CD8-positive, alpha-beta memory T cell (primary cell): ENCODE data around the gene ATN1. TPM values are rescaled to one million over a fixed set of nuclear protein-coding genes. Genes with fewer than 3 reads are reported as not detected.
"Not testable (repeated sequence)": the region's sequence is repeated elsewhere in the genome, so short reads cannot be mapped to it uniquely, and the experiment has no call there.

ENCODE experiments used
- CTCF ChIA-PET: fragments of 350-600 bp; sonication (Branson Sonifier 250); formaldehyde crosslinking; loops from one replicate; lab custom pipeline; 2021; ENCODE audit warnings: antibody characterized with exemption; lab: Charles Lee
- POLR2A ChIA-PET: fragments of 350-600 bp; sonication (Branson Sonifier 250); formaldehyde crosslinking; loops from one replicate; lab custom pipeline; 2021; ENCODE audit warnings: antibody characterized with exemption; lab: Charles Lee
- DNase-seq, 5 donors: peaks; one replicate each; pipeline versions ENCODE4 v3.0.0 to v3.0.0-alpha.2; 2020 to 2022; ENCODE audit warnings: mixed read lengths in 1 of 5
- H3K27ac ChIP-seq: one replicate; pipeline ENCODE4 v1.7.0; 2013; ENCODE audit warnings: low read depth, mild to moderate bottlenecking, low read length, moderate library complexity
- H3K27me3 ChIP-seq: 2 replicates; pipeline ENCODE4 v1.7.0; 2013; ENCODE audit warnings: low read length, mild to moderate bottlenecking; ENCODE audit not compliant: insufficient read depth, poor library complexity, severe bottlenecking
- H3K36me3 ChIP-seq: 2 replicates; pipeline ENCODE4 v1.7.0; 2013; ENCODE audit warnings: mild to moderate bottlenecking, low read length, moderate library complexity; ENCODE audit not compliant: insufficient read depth
- H3K4me1 ChIP-seq: 2 replicates; pipeline ENCODE4 v1.7.0; 2013; ENCODE audit warnings: mild to moderate bottlenecking, low read length, moderate library complexity; ENCODE audit not compliant: insufficient read depth
- H3K4me3 ChIP-seq: 2 replicates; pipeline ENCODE4 v1.7.0; 2013; ENCODE audit warnings: mild to moderate bottlenecking, low read length
- H3K9me3 ChIP-seq: 2 replicates; pipeline ENCODE4 v1.7.0; 2013; ENCODE audit warnings: mild to moderate bottlenecking, low read length
- H3K27ac Mint-ChIP-seq, 8 donors: one replicate each; pipeline ENCODE4 v1.8.0; 2020 to 2021; ENCODE audit warnings: mixed read lengths in 8 of 8, mild to moderate bottlenecking in 6 of 8, inconsistent platforms in 3 of 8, moderate library complexity in 3 of 8
- H3K27me3 Mint-ChIP-seq, 2 donors: one replicate each; pipeline ENCODE4 v1.8.0; 2020 to 2021; ENCODE audit warnings: mixed read lengths in 2 of 2, mild to moderate bottlenecking in 1 of 2, moderate library complexity in 1 of 2
- H3K36me3 Mint-ChIP-seq, 3 donors: one replicate each; pipeline ENCODE4 v1.8.0; 2020 to 2021; ENCODE audit warnings: mixed read lengths in 3 of 3, inconsistent platforms in 1 of 3, mild to moderate bottlenecking in 1 of 3
- H3K4me1 Mint-ChIP-seq, 3 donors: one replicate each; pipeline ENCODE4 v1.8.0; 2020 to 2021; ENCODE audit warnings: mixed read lengths in 3 of 3, inconsistent platforms in 1 of 3, mild to moderate bottlenecking in 1 of 3
- H3K4me3 Mint-ChIP-seq, 7 donors: one replicate each; pipeline ENCODE4 v1.8.0; 2020 to 2021; ENCODE audit warnings: mixed read lengths in 7 of 7, mild to moderate bottlenecking in 6 of 7, moderate library complexity in 4 of 7, inconsistent platforms in 2 of 7
- H3K9me3 Mint-ChIP-seq, 5 donors: one replicate each; pipeline ENCODE4 v1.8.0; 2020 to 2022; ENCODE audit warnings: mixed read lengths in 5 of 5, mild to moderate bottlenecking in 3 of 5, moderate library complexity in 2 of 5, inconsistent platforms in 1 of 5
- polyA plus RNA-seq: library from polyadenylated mRNA; unstranded; fragments of 300-500 nt; fragmentation: Illumina TruSeq; gene quantifications from one replicate; pipeline ENCODE4 v1.2.3, GENCODE V29; 2021
- total RNA-seq, 2 experiments: library from RNA; stranded (reverse); gene quantifications; one replicate each; pipeline ENCODE4 v1.2.3, GENCODE V29; 2021

Gene ATN1, protein sequence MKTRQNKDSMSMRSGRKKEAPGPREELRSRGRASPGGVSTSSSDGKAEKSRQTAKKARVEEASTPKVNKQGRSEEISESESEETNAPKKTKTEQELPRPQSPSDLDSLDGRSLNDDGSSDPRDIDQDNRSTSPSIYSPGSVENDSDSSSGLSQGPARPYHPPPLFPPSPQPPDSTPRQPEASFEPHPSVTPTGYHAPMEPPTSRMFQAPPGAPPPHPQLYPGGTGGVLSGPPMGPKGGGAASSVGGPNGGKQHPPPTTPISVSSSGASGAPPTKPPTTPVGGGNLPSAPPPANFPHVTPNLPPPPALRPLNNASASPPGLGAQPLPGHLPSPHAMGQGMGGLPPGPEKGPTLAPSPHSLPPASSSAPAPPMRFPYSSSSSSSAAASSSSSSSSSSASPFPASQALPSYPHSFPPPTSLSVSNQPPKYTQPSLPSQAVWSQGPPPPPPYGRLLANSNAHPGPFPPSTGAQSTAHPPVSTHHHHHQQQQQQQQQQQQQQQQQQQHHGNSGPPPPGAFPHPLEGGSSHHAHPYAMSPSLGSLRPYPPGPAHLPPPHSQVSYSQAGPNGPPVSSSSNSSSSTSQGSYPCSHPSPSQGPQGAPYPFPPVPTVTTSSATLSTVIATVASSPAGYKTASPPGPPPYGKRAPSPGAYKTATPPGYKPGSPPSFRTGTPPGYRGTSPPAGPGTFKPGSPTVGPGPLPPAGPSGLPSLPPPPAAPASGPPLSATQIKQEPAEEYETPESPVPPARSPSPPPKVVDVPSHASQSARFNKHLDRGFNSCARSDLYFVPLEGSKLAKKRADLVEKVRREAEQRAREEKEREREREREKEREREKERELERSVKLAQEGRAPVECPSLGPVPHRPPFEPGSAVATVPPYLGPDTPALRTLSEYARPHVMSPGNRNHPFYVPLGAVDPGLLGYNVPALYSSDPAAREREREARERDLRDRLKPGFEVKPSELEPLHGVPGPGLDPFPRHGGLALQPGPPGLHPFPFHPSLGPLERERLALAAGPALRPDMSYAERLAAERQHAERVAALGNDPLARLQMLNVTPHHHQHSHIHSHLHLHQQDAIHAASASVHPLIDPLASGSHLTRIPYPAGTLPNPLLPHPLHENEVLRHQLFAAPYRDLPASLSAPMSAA (N-terminal part only)
- 10 to 100 TPM; 54.8 to 60.4 TPM for total RNA-seq
- polyA plus RNA-seq = 0.62 TPM

DNA sequence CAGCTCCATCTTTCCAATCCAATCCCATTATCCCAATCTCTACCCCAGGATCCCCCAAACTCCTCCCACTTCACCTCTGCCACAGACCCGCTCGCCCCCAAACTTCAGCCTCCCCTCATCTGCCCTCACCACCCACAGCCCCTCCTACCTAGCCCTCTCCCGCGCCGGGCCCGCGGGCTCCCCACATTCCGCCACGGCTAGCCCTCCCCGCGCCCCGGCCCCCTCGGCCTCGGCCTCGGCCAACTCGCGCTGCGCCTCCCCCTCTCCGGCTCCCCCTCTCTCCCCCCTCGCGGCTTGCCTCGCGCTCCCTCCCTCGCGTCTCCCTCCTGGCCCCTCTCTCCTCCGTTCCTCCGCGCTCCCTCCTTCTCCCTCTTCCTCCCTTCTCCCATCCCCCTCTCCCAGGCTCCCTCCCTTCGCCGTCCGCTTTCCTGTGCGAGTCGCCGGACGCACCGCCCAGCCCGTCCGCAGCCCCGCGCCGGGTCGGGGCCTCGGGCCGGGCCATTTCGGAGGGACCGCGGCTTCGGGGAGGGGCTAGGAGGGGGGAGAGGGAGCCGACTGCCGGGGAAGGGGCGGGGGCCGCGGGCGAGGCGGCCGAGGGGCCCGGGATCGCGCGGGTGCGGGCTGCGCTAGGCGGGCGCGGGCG lies at the start of gene ATN1:
Gene ATN1 (plus strand): TSS at position 581 of the 643 bp plus-strand sequence. CDS start 6,043 bp downstream, outside the sequence.
- ChIA-PET CTCF (interaction anchor here (3.1 to 8.9 kb wide), 7 partner anchors 10 to 183 kb away, joined by 8 to 88 read pairs (median 69); partner anchors contain the start of genes C12orf57, C1RL, ENO2 and RNU7-1), POLR2A (interaction anchor here (0.9 to 1.6 kb wide), 5 partner anchors 8 to 181 kb away, joined by 3 to 6 read pairs (median 3); partner anchors contain the start of genes C12orf57, C1RL and RNU7-1)
- Mint-ChIP-seq H3K27me3 (no peaks in the 10 kb centered on the region), H3K27ac (peak within 1 kb of the TSS; percentile 68 to 99 (median 93)), H3K9me3 (no peaks in the 10 kb centered on the region), H3K36me3 (peaks cover 0 to 12% (median 0%) of the 10 kb centered on the region in 3 donors), H3K4me3 (peak within 1 kb of the TSS; percentile 82 to 97 (median 92)), H3K4me1 (peaks cover 32 to 57% (median 46%) of the 10 kb centered on the region in 3 donors)
- Histone ChIP-seq H3K4me1 (peaks cover 48% of the 10 kb centered on the region), H3K36me3 (no peaks in the 10 kb centered on the region), H3K27me3 (no peaks in the 10 kb centered on the region), H3K4me3 (peak within 1 kb of the TSS; percentile 59), H3K9me3 (no peaks in the 10 kb centered on the region), H3K27ac (peak within 1 kb of the TSS; percentile 65)
- peak; percentile 27 to 68 (median 38) for DNase-seq

DNA sequence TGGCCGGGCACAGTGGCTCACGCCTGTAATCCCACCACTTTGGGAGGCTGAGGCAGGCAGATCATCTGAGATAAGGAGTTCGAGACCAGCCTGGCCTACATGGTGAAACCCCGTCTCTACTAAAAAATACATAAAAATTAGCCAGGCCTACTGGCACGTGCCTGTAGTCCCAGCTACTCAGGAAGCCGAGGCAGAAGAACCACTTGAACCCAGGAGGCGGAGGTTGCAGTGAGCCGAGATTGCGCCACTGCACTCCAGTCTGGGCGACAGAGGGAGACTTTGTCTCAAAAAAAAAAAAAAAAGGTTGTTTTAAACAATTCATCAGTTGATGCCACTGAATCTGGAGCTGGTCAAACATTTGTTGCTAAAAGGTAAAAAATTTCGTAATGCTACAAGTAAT lies 47.9 kb upstream of the ATN1 start:
- H3K9me3 Mint-ChIP-seq, H3K4me1 Mint-ChIP-seq, H3K4me3 ChIP-seq, H3K27me3 ChIP-seq, H3K27ac ChIP-seq, POLR2A ChIA-PET, H3K27ac Mint-ChIP-seq, H3K9me3 ChIP-seq, H3K27me3 Mint-ChIP-seq, H3K36me3 ChIP-seq, H3K4me3 Mint-ChIP-seq, DNase-seq, H3K4me1 ChIP-seq: not testable (repeated sequence)
- H3K36me3 Mint-ChIP-seq = peaks cover 0 to 25% (median 5%) of the 10 kb centered on the region in 3 donors
- CTCF ChIA-PET = interaction anchor here (3.6 kb wide), 1 partner anchor 11 kb away, joined by 19 read pairs; no protein-coding TSS in a partner anchor

DNA sequence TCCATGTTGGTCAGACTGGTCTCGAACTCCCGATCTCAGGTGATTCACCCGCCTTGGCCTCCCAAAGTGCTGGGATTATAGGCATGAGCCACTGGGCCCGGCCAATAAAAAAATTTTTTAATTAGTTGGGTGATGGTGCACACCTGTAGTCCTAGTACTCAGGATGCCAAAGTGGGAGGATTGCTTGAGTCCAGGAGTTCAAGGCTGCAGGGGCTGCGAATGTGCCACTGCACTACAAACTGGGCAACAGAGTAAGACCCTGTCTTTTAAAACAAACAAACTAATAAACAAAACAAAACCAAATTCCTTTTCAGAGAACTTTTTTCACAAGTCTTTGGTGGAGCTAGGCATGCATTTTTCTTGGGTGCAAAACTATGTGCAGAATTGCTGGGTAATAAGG lies 44.5 kb upstream of the ATN1 start:
- Mint-ChIP-seq H3K4me1 (no peaks in the 10 kb centered on the region), H3K4me3 (no peak overlapping the region), H3K27ac (no peak overlapping the region), H3K27me3 (no peaks in the 10 kb centered on the region), H3K9me3 (no peaks in the 10 kb centered on the region), H3K36me3 (peaks cover 0 to 23% (median 4%) of the 10 kb centered on the region in 3 donors)
- H3K27ac ChIP-seq = no peak overlapping the region
- DNase-seq = no peak
- no peaks in the 10 kb centered on the region for H3K9me3 ChIP-seq
- H3K4me1 ChIP-seq = no peaks in the 10 kb centered on the region
- no peaks in the 10 kb centered on the region for H3K27me3 ChIP-seq
- no peak overlapping the region for H3K4me3 ChIP-seq
- ChIA-PET POLR2A (interaction anchor here (0.7 kb wide), 1 partner anchor 14 kb away, joined by 4 read pairs; no protein-coding TSS in a partner anchor), CTCF (interaction anchor here (1.5 to 3.6 kb wide), 3 partner anchors 8 to 14 kb away, joined by 4 to 29 read pairs (median 19); partner anchors contain the start of gene SPSB2)
- no peaks in the 10 kb centered on the region for H3K36me3 ChIP-seq

DNA sequence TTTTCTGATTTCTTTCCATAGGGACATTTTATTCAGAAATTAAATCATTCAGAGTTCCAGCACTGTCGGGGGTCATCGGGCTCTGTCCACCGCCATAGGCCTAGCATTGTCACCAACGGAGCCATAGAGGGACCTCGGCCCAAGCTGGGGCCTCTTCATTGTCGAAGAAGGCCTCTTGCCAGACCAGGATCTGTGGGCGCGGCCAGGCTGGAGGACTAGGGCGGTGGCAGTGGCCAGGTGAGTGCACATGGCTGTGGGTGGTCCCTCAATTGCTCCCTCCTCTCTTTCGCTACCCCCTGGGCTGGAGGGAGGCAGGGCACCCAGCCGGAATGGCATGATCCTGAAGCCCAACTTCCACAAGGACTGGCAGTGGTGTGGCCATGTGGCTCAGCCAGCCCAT lies 44.1 kb upstream of the ATN1 start:
- H3K9me3 Mint-ChIP-seq = no peaks in the 10 kb centered on the region
- peaks cover 0 to 23% (median 4%) of the 10 kb centered on the region in 3 donors for H3K36me3 Mint-ChIP-seq
- Histone ChIP-seq H3K4me3 (no peak overlapping the region), H3K4me1 (no peaks in the 10 kb centered on the region), H3K27ac (no peak overlapping the region), H3K27me3 (no peaks in the 10 kb centered on the region), H3K36me3 (no peaks in the 10 kb centered on the region), H3K9me3 (no peaks in the 10 kb centered on the region)
- ChIA-PET POLR2A (no interaction called here), CTCF (interaction anchor here (0.9 to 3.6 kb wide), 3 partner anchors 8 to 13 kb away, joined by 3 to 29 read pairs (median 19); partner anchors contain the start of gene SPSB2)
- peak overlapping the region in 1 of 8 donors; percentile 46 for H3K27ac Mint-ChIP-seq
- DNase-seq = no peak
- no peak overlapping the region for H3K4me3 Mint-ChIP-seq
- no peaks in the 10 kb centered on the region for H3K4me1 Mint-ChIP-seq
- no peaks in the 10 kb centered on the region for H3K27me3 Mint-ChIP-seq

DNA sequence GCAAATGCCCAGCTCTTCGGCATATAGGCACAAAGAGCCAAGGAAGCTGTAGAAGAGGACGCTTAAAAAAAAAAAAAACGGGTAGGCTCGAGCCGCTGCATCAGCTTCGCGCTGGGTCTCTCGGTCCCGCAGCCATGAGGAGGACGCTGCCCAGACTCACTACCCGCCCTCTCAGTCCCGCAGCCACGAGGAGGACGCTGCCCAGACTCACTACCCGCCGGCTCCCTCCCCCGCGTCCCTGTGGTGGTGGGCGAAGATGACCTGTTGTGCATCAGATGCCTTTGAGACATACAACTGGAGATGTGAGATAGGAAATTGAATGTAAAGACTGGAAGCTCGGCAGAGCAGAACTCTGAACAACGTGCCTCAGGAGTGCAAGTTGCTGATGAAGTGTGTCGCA lies 43.2 kb upstream of the ATN1 start:
- CTCF ChIA-PET = interaction anchor here (0.9 kb wide), 1 partner anchor 14 kb away, joined by 3 read pairs; no protein-coding TSS in a partner anchor
- no peaks in the 10 kb centered on the region for H3K4me1 ChIP-seq
- no peak overlapping the region for H3K4me3 Mint-ChIP-seq
- H3K27me3 Mint-ChIP-seq = no peaks in the 10 kb centered on the region
- no peaks in the 10 kb centered on the region for H3K4me1 Mint-ChIP-seq
- no peak overlapping the region for H3K27ac ChIP-seq
- no peaks in the 10 kb centered on the region for H3K27me3 ChIP-seq
- no peaks in the 10 kb centered on the region for H3K36me3 ChIP-seq
- peaks cover 0 to 23% (median 4%) of the 10 kb centered on the region in 3 donors for H3K36me3 Mint-ChIP-seq
- no peaks in the 10 kb centered on the region for H3K9me3 Mint-ChIP-seq
- no peaks in the 10 kb centered on the region for H3K9me3 ChIP-seq
- H3K4me3 ChIP-seq = no peak overlapping the region
- no peak overlapping the region for H3K27ac Mint-ChIP-seq
- no peak for DNase-seq
- POLR2A ChIA-PET = interaction anchor here (0.5 kb wide), 1 partner anchor 260 kb away, joined by 3 read pairs; no protein-coding TSS in a partner anchor

DNA sequence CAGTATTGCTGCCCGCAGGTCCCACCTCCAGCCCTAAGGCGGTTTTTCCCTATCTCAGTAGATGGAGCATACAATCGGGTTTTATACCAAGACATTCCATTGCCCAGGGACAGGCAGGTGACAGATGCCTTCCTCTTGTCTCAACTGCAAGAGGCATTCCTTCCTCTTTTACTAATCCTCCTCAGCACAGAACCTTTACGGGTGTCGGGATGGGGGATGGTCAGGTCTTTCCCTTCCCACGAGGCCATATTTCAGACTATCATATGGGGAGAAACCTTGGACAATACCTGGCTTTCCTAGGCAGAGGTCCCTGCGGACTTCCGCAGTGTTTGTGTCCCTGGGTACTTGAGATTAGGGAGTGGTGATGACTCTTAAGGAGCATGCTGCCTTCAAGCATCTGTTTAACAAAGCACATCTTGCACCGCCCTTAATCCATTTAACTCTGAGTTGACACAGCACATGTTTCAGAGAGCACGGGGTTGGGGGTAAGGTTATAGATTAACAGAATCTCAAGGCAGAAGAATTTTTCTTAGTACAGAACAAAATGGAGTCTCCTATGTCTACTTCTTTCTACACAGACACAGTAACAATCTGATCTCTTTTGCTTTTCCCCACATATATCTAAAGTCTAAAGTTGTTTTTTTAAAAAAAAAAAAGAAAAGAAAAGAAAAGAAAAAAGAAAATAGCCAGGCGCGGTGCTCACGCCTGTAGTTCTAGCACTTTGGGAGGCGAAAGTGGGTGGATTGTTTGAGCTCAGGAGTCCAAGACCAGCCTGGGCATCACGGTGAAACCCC lies 41.4 kb upstream of the ATN1 start:
- H3K4me3 ChIP-seq, H3K4me1 ChIP-seq, H3K9me3 ChIP-seq, H3K27me3 Mint-ChIP-seq, DNase-seq, H3K27ac ChIP-seq, H3K4me3 Mint-ChIP-seq, H3K27me3 ChIP-seq, CTCF ChIA-PET, H3K36me3 ChIP-seq, POLR2A ChIA-PET, H3K9me3 Mint-ChIP-seq: not testable (repeated sequence)
- Mint-ChIP-seq H3K36me3 (peaks cover 0 to 23% (median 4%) of the 10 kb centered on the region in 3 donors), H3K27ac (peak overlapping the region in 1 of 8 donors; percentile 54), H3K4me1 (peaks cover 9 to 11% (median 9%) of the 10 kb centered on the region in 3 donors)
